Fibroblast of pulmonary artery (primary cell): ENCODE measurements around the gene MEGF11.

ENCODE experiments used
- DNase-seq: peaks from one replicate; pipeline ENCODE4 v3.0.0-alpha.2; 2010; ENCODE audit warnings: low read depth
- H3K4me3 ChIP-seq: replicated peaks from 2 replicates; pipeline ENCODE4 v1.5.1; 2011; ENCODE audit warnings: low read depth, mild to moderate bottlenecking, control low read depth, low read length, moderate library complexity
- CTCF ChIP-seq: IDR thresholded peaks from 2 replicates; pipeline ENCODE4 v1.5.1; 2011; ENCODE audit warnings: mild to moderate bottlenecking, control low read depth, low read length, inconsistent platforms; ENCODE audit errors: missing control alignments

MEGF11 gene

GRCh38 chr15:66068801-66069200, 184.7 kb downstream of the MEGF11 start:
- TF ChIP-seq CTCF, result no peak

GRCh38 chr15:66067687-66068086, 185.9 kb downstream of the MEGF11 start:
- TF ChIP-seq CTCF, result no peak
- no peak for DNase-seq
- no peak overlapping the region for H3K4me3 ChIP-seq

More at GRCh38 chr15:66068801-66069200, 184.7 kb downstream of the MEGF11 start:
- DNase-seq, result no peak
- no peak overlapping the region for H3K4me3 ChIP-seq

- no peak overlapping the region for H3K4me3 ChIP-seq
- no peak for TF ChIP-seq CTCF
- DNase-seq, result no peak
Observed at GRCh38 chr15:66066481-66066880, 187.1 kb downstream of the MEGF11 start.

GRCh38 chr15:66066005-66066404, 187.5 kb downstream of the MEGF11 start:
- no peak overlapping the region for H3K4me3 ChIP-seq
- TF ChIP-seq CTCF, result no peak
- no peak for DNase-seq

- no peak for TF ChIP-seq CTCF
- no peak for DNase-seq
Observed at GRCh38 chr15:66065325-66065724, 188.2 kb downstream of the MEGF11 start.

GRCh38 chr15:66063147-66063546, 190.4 kb downstream of the MEGF11 start:
- no peak overlapping the region for H3K4me3 ChIP-seq
- no peak for DNase-seq
- no peak for TF ChIP-seq CTCF

More at GRCh38 chr15:66065325-66065724, 188.2 kb downstream of the MEGF11 start:
- H3K4me3 ChIP-seq, result no peak overlapping the region

GRCh38 chr15:66057089-66057488, 196.5 kb downstream of the MEGF11 start:
- no peak overlapping the region for H3K4me3 ChIP-seq
- DNase-seq, result no peak
- TF ChIP-seq CTCF, result no peak
